Stimulated activated CD8-positive, alpha-beta memory T cell treated with anti-CD3 and anti-CD28 coated beads, Interleukin-4, amount 100 ng/mL, for 24 hours (primary cell): ENCODE results near the gene RANBP1.
A peak's percentile ranks its signal among the peaks of the same experiment; 100 is the strongest.

Experiments used
- DNase-seq: peaks from one replicate; pipeline ENCODE4 v3.0.0-alpha.2; 2020; ENCODE audit warnings: low read depth

Gene RANBP1

GRCh38 chr22:20108757-20109230 lies 7.1 kb upstream of the RANBP1 start:
- DNase-seq, result no peak

- no peak for DNase-seq
These were observed 6.2 kb upstream of the RANBP1 start for GRCh38 chr22:20109411-20110358.

DNA sequence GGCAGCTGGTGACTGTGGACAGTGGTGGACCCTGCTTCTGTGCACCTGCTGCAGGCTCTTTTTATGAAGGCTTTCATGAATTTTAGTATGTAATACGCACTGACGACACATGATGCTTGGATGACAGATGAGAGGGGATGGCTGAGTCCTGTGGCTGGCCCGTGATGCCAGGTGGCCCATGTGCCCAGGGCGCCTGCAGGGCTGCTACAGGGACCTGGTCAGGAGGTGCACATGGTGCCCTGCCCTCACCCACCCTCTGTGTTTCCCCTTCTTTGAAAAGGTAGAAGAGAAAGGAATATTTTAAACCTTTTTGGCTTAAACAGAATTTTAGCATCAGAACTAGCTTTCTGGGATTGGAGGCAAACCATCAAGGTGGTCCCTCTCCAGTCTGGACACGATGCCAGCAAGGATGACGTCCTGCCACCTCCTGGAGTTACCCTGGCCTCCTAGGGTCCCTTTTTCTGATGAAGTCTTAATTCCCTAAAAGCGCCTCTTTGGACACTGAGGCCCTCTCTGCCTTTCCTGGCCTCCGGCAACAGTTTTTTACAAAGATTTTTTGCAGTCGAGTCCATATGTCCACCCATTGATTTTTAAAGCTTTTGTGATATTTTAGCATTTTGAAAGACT lies 5.4 kb upstream of the RANBP1 start:
- no peak for DNase-seq

GRCh38 chr22:20111045-20111688 lies 4.7 kb upstream of the RANBP1 start:
- no peak for DNase-seq

DNA sequence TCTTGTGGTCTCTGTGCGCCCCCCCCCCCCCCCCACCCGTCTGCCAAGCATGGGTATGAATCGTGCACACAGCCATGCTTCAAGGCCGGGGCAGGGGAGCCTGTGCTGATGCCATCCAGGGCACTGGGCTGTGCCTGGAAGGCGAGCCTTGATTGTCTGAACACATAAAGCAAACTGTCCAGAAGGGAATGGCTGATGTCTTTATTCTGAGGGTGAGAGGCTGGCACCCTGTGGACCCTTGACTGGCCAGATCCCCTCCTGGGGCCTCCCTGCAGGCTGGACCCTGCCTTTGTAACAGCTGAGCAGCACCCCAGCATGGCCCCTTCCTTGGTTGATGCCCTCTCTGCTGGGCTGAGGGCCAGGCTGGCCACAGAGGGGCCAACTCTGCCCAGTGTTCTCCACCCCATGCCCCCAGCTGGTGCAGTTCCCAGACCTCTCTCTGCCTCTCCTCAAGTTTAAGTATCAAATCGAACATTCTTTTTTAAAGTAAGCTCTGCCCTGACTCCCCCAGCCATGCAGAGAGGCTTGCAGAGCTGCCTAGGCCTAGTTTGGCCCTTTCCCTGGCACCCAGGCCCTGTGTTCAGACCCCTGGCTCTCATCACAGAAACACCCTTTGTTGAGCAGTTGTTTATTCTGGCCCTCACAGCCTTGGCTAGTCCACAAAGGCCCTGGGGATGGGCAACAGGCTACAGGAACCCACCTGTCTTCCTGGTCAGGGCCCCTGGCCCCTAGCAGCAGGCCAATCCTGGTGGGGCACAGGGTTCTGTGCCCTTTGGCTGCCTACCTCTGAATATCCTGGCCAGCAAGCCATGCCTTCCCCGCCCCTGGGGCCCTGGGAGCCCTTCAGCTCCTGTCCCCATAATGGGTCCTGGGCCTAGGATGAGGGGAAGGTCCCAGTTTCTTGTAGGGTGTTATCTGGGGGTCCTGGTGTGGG lies 3.9 kb upstream of the RANBP1 start:
- no peak for DNase-seq

- DNase-seq, result no peak
These were observed 3.0 kb upstream of the RANBP1 start for GRCh38 chr22:20112623-20113511.

- DNase-seq, result no peak
These were observed 2.2 kb upstream of the RANBP1 start for GRCh38 chr22:20113551-20114310.

- no peak for DNase-seq
These were observed 1.1 kb upstream of the RANBP1 start for GRCh38 chr22:20114506-20115475.

- no peak for DNase-seq
These were observed 559 bp downstream of the RANBP1 start for GRCh38 chr22:20116376-20116950.

- peak; percentile 96 for DNase-seq
These were observed 1.2 kb downstream of the RANBP1 start, which contains the start of gene TRMT2A for GRCh38 chr22:20116951-20117632. Gene TRMT2A, minus strand, starts transcription at chr22:20117226. Its CDS starts 320 bp downstream, at chr22:20116906.

DNA sequence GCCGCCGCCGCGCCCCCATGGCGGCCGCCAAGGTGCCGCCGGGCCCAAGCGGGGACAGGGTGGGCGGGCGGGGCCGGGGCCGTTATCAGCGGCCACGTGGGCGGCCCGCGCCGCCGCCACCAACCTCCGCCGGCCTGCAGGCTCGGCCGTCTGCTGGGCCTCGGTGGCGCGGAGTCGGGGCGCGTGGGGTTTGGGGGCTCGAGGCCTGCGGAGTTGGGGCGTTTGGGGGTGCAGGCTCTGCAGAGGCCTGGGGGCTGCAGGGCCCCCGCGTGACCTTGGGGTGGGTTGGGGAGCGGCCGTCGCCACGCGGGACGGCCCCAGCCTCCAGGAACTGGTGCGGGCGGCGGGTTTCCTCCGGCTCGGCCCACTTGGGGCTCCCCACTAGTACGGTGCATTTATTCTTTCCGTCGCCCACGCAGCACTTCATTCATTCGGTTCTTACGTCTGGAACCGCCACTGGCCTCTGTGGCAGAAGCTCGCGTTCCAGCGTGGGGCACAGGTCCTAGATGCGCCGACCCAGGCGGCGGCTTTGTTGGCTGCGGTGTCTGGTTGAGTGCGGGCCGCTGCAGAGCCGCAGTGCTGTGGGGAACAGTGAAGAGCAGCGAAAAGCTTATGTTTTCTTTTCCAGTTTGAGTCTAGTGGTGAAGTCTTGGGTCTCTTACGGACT lies 1.9 kb downstream of the RANBP1 start:
- DNase-seq, result peak; percentile 73

DNA sequence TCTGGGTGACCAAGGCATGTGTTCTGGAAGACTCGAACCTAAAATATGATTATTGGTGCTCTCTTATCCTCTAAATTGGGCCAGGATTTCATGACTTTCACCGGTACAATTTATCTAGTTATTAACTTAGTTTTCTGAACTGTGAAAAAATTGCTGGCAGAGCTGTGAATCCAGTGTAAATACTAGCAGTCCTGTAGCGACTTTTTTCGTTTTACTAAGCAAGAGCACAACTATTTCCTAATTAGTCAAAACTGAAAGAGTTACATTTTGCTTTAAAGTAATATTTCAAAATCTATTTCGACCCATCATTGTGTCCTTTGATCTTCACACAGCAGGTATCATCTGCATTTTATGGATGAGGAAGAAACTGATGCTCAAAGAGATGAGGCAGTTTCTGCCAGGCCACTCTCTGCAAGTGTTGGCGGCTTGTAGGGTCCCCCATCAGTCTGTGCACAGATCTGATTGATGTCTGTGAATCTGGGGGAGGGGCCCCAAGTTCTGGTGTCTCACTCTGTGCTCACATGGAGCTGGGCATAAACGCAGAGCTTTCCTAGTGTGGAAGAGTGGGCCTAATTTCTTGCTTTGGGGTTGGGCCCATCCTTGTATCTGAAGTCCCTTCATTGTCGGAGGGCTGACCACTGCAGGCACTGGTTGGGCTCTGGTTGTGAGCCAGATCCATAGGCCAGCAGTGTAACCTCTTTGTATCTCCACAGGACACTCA lies 2.6 kb downstream of the RANBP1 start:
- DNase-seq, result no peak

- DNase-seq, result no peak
These were observed 6.0 kb downstream of the RANBP1 start for GRCh38 chr22:20121856-20122415.

DNA sequence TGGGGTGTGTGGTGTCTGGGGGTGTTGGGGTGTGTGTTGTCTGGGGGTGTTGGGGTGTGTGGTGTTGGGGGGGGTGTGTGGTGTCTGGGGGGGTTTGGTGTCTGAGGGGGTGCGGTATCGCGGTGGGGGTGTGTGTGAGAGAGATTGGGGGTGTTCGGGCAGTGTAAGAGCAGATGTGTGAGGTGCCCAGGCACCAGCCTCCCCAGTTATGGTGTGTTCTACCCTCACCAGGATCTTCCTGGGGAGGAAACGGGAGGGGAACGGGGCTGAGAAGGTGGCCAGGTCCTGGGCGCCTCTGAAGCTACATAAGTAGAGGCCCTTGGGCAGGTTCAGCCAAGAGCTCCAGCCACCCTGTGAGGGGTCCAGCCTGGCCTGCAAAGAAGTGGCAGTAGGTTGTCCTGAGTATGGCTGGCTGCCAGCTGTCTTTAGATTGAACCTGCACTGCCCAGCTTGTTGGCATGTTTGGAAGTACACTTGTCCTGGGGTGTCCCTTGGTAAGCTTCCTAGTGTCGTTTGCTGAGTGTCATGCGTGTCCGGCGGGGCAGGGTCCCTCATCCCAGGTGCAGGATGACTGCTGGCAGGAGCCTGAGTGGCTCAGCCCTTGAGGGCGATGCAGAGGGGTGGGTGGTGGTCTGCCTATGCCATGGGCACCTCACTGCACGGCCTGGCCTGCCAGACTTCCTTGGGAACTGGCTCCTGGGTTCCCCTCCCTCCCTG lies 7.6 kb downstream of the RANBP1 start:
- DNase-seq, result no peak

DNA sequence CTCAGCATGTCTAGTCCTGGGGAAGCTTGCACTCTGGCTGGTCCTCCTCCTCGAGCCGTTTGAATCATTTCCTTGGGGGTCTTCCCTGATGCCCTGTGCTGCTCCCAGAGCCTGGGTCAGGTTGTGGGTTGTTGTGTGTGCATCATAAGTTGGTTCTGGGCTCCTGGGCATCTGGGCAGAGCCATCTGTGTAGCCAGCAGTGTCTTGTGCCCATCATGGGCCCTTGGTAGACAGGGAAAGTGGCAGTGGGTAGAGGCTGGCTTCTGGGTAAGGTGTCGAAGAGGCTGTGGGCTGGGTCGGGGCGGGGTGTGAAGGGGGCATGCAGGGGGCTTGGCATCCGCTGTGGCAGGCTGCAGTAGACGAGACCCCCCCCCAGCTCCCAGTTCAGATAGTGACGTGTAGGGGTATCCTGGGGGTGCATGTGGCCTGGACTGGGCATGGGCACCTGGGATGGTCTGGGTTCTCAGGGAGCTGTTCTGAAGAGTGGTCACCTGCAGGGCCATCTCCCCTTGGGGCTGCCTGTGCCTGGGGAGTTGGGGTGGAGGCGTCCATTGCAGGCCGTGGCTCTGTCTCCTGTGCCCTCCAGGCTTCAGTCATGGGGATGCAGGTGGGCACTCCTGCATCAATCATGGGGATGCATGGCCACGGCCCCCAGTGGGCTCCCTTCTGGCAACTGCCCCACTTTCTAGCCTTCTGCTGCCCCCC lies 8.3 kb downstream of the RANBP1 start:
- no peak for DNase-seq
